Measurements from ENCODE around the gene BTNL9. TPM values are rescaled to one million over a fixed set of nuclear protein-coding genes. Genes with fewer than 3 reads are reported as not detected.
"Not testable (repeated sequence)": the region's sequence is repeated elsewhere in the genome, so short reads cannot be mapped to it uniquely, and the experiment has no call there.

Gene BTNL9
- polyA plus RNA-seq, 3 donors, result 7.0 to 14.9 (median 11.5) TPM

DNA sequence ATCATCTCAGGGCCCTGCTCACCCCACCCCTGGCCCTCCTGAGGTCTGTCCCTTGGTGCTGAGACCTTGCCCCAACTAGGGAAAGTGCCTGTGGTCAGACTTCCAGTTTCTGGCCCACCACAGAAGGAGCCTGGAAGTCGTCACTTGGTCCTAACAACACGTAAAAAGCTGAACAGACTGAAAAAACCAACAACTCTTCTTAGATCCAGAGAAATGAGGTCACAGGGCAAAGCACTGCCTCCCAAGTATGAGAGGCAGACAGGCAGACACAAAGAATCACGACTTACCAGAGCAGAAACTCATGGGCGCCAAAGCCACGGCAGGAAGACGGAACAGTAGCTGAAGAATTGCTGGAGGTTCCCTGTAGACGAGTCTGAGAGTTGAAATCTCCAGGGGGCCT, 52.4 kb downstream of the BTNL9 start:
- no peak for DNase-seq (ENCODE audit: extremely low read depth in 1 of 11, low read depth in 9 of 11, low spot score in 4 of 11)

DNA sequence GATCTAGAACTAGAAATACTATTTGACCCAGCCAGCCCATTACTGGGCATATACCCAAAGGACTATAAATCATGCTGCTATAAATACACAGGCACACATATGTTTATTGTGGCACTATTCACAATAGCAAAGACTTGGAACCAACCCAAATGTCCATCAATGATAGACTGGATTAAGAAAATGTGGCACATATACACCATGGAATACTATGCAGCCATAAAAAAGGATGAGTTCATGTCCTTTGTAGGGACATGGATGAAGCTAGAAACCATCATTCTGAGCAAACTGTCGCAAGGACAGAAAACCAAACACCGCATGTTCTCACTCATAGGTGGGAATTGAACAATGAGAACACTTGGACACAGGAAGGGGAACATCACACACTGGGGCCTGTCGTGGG, 55.1 kb downstream of the BTNL9 start:
- not testable (repeated sequence) for DNase-seq (ENCODE audit: extremely low read depth in 1 of 11, low read depth in 9 of 11, low spot score in 4 of 11)

DNA sequence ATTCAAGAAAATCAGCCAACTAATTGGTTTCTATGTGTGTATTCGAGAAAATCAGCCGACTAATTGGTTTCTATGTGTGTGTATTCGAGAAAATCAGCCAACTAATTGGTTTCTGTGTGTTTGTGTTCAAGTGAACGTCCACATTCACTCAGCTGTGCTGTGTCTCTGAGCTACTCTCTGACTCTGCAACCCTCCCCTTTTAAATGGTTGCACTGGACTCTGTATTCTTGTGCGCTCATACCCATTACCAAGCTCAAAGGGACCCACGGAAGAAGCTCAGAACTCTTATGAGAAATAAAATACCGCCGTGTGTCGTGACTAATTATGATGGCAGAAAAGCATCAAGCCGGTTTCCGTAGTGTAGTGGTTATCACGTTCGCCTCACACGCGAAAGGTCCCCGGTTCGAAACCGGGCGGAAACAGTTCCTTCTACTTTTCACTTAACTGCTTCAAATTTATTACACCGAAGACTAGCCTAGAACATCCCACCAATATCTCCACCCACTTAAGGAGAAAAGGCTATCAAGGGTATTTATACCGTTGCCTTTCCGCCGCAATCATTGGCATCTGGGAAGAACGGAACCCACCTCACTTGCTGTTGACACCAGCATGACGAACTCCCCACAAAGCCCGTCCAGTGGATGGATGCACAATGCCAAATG, 56.8 kb downstream of the BTNL9 start:
- not testable (repeated sequence) for DNase-seq (ENCODE audit: extremely low read depth in 1 of 11, low read depth in 9 of 11, low spot score in 4 of 11)

DNA sequence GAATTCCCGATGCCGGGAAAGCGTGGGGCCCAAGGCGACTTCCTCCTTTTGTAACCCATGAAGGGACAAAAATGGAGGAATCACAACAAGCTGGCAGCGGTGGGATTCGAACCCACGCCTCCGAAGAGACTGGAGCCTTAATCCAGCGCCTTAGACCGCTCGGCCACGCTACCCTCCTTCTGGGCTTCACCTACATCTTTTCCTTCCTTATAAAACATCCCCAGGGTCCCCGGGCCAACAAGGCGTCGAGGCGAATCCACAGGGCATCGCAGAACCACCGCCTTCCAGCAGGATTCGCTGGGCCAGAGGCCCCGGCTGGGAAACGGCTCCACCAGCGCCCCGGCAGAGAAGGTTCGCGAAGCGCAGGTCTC, 57.3 kb downstream of the BTNL9 start:
- DNase-seq (ENCODE audit: extremely low read depth in 1 of 11, low read depth in 9 of 11, low spot score in 4 of 11), result not testable (repeated sequence)

DNA sequence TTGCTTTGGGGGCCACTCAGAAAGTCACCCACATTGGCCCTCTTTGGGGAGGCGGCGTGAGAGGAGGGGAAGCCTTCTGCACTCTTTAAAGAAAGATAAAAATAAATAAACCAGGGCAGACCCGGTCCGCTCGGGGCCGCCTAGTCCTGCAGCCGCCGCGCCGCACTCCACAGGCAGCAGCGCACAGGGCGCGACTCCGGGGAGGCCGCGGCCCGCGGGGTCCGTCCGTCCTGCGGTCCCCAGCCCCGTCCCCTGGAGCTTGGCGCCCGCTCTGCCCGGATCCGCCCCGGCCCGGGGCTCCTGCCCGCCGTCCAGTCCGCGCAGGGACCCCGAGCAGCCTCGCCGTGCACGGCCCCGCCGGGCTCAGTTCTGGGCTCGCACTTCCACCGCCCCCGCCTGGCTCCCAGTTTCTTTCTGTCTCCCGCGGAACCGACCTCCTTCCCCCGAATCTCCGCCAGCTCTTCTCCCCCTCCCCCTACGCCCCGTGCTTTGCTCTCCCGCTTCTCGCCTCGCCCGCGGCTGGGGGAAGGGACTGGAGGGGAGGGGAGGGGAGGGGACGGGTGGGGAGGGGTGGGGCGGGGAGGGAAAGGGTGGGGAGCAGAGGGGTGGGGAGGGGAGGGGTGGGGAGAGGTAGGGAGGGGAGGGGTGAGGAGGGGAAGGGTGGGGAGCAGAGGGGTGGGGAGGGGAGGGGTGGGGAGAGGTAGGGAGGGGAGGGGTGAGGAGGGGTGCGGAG, 57.9 kb downstream of the BTNL9 start:
- not testable (repeated sequence) for DNase-seq (ENCODE audit: extremely low read depth in 1 of 11, low read depth in 9 of 11, low spot score in 4 of 11)

DNA sequence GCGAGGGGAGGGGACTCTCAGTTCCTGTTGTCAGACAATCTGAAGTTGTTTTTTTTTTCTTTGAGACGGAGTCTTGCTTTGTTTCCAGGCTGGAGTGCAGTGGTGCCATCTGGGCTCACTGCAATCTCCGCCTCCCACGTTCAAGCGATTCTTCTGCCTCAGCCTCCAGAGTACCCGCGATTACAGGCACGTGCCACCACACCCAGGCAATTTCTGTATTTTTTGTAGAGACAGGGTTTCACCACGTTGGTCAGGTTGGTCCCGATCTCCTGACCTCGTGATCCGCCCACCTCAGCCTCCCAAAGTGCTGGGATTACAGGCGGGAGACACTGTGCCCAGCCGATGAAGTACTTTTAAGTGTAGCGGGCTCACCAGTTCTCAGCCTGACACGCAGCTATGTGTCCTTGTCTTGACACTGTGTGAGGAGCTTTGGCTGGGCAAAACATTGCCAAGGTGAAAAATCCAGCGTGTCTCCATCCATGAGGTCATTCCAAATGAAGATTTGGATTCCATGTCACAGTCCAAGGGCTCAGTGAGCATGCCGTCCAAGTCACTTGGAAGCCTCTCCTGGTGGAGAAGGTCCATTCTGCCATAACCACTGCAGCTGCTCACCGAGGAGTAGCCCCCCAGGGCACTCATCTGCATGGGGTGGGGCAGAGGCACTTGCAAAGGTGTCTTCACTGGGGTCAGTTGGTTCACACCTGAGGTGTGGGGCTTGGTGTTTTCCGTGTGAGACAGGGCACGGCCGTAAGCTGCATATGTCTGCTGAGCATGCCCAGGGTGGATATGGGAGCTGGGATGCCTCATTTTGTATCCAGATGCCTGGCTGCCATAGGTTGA, 58.9 kb downstream of the BTNL9 start:
- no peak for DNase-seq (ENCODE audit: extremely low read depth in 1 of 11, low read depth in 9 of 11, low spot score in 4 of 11)

DNA sequence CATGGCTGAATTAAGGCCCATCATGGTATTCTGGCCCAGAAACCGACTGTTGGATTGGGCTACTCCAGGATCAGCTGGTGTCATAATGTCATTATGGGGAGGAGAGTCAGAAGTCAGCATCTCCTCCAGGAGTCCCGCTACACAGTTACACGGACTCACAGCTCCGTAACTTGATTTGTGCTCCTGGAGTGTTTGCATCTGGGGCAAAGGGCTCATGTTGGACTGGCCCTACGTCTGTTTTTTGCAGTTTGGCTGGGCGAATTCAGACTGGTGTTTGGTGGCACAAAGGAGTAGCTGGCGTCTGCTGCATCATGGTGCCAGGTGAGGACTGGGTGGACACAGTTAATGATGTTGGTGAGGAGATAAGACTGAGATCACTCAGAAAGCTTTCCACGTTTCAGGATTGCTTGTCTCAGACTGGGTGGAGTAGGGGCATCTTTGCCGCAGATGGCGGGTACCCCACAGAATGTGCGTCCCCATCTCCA, 59.6 kb downstream of the BTNL9 start:
- no peak for DNase-seq (ENCODE audit: extremely low read depth in 1 of 11, low read depth in 9 of 11, low spot score in 4 of 11)

DNA sequence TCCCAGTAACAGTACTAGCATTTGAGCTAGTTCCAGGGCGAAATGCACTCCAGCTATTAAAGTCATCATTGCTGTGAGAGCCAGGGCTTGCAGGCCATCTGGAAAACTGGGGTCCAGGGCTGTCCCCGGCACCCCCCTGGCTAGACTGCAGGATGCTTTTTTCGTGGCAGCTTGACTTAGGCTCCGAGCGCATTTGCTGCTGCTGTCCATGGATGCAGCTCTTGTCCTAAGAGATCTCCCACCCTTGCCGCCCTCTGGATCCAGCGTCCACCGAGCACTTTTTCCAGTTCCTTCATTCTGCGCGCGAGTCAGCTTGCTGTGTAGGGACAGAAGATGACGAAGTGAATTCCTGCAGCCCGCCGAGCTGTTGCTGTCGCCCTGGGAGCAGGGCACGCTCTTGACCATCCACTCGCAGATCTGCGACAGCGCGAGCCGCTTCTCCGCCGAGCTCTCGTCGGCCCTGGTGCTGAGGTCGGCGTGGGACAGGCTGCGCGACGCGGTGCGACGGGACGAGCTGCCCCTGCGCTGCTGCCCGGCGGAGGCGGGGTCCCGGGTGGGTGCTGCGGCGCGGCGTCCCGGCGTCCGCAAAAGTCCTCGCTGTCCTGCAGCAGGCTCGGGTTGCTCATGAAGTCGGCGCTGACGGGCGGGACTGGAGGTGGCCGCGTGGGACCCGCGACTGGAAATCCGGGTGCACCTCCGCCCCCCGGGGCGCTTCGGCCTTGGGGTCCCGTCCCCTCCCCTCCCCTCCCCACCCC, 60.2 kb downstream of the BTNL9 start:
- peak in 2 of 11 donors; percentile 44 to 57 for DNase-seq (ENCODE audit: extremely low read depth in 1 of 11, low read depth in 9 of 11, low spot score in 4 of 11)

DNA sequence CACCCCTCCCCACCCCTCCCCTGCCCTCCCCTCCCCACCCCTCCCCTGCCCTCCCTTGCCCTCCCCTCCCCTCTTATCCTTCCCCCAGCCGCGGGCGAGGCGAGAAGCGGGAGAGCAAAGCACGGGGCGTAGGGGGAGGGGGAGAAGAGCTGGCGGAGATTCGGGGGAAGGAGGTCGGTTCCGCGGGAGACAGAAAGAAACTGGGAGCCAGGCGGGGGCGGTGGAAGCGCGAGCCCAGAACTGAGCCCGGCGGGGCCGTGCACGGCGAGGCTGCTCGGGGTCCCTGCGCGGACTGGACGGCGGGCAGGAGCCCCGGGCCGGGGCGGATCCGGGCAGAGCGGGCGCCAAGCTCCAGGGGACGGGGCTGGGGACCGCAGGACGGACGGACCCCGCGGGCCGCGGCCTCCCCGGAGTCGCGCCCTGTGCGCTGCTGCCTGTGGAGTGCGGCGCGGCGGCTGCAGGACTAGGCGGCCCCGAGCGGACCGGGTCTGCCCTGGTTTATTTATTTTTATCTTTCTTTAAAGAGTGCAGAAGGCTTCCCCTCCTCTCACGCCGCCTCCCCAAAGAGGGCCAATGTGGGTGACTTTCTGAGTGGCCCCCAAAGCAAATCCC, 61.1 kb downstream of the BTNL9 start:
- DNase-seq (ENCODE audit: extremely low read depth in 1 of 11, low read depth in 9 of 11, low spot score in 4 of 11), result not testable (repeated sequence)

DNA sequence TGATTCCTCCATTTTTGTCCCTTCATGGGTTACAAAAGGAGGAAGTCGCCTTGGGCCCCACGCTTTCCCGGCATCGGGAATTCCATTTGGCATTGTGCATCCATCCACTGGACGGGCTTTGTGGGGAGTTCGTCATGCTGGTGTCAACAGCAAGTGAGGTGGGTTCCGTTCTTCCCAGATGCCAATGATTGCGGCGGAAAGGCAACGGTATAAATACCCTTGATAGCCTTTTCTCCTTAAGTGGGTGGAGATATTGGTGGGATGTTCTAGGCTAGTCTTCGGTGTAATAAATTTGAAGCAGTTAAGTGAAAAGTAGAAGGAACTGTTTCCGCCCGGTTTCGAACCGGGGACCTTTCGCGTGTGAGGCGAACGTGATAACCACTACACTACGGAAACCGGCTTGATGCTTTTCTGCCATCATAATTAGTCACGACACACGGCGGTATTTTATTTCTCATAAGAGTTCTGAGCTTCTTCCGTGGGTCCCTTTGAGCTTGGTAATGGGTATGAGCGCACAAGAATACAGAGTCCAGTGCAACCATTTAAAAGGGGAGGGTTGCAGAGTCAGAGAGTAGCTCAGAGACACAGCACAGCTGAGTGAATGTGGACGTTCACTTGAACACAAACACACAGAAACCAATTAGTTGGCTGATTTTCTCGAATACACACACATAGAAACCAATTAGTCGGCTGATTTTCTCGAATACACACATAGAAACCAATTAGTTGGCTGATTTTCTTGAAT, 62.0 kb downstream of the BTNL9 start:
- not testable (repeated sequence) for DNase-seq (ENCODE audit: extremely low read depth in 1 of 11, low read depth in 9 of 11, low spot score in 4 of 11)

DNA sequence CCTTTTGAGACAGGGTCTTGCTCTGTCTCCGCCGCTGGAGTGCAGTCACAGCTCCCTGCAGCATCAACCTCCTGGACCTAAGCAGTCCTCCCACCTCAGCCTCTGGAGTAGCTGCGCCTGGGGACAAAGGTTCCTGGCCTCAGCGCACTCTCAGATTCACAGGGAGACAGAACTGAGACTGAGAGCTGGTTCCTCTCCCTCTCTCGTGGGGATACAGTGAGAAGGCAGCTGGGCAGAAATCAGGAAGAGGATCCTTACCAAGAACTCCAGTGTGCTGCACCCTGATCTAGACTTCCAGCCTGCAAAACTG, 64.1 kb downstream of the BTNL9 start:
- not testable (repeated sequence) for DNase-seq (ENCODE audit: extremely low read depth in 1 of 11, low read depth in 9 of 11, low spot score in 4 of 11)

DNA sequence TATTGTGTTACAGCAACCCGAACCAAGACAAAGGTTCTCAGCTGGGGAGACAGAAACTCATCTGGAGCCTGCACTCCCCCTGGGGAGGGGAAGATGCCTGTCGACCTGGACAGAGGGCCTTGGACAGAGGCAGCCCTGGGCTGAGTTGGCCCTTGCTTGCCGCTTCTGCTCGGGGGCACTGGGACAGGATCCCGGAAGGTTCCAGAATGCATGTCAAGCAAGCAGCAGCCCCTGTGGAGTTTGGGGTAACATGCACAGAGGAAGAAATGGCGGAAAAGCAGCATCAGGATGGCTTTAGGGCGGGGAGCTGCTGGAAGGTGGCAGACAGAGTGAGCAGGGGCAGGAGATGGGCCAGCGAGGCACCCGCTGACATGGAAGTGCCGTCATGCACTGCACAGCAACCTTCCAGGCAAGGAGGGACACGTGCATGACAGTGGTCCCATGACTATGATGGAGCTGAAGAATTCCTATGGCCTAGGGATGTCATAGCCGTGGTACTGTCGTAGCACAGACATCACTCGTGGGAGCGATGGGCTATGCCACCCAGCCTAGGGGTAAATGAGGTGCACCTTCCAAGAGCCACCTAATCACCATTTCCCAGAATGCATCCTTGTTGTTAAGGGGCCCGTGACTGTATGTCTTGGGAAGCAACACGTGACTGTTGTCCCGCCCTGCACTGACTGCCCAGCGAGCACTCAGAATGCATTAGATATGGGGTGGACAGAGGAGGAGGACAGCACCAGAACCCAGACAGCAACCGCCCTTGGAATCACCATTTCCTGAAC, 64.7 kb downstream of the BTNL9 start:
- DNase-seq (ENCODE audit: extremely low read depth in 1 of 11, low read depth in 9 of 11, low spot score in 4 of 11), result not testable (repeated sequence)

DNA sequence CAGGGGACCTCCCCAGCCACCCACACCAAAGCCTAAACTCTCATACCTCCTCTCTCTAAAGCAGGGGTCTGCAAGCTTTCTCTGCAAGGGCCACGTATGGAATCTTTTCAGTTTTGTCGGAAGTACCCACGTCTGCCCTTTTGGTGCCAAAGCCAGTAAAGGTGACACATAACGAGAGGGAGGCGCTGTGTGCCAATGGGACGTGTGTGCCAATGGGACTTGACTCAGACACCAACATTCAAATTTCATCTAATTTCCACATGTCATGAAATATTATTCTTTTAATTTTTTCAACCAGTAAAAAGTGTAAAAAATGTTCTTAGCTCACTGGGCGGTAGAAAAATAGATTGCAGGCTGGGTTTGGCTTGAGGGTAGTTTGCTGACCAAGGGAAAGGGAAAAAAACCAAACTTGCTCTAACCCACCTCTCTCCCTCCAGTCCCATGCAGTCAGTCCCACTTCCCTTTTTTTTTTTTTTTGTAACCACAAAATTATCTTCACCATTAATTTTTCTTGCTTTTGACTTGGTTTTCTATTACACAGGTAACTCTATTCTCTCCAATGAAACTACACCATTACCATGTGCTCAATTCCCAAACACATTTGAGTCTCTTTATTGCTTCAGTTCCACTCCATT, 65.4 kb downstream of the BTNL9 start:
- DNase-seq (ENCODE audit: extremely low read depth in 1 of 11, low read depth in 9 of 11, low spot score in 4 of 11), result no peak

DNA sequence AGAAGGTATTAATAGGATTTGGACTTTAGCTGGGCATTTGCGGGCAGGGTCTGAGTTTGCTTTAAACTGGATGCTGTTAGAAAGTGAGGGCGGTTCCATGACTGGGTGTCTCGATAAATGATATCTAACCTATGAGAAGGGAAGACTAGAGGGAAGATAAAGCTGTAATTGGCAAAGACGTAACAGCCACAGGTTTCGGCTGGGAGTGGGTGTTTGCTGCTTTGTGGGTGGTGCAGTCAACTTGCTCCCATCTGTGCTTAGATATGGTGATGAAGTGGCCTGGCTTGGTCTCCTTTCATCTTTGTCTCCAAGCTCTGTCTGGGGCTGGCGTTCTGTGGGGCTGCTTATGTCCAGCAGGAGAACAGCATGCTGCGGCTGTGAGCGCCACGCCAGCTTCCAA, 67.6 kb downstream of the BTNL9 start:
- no peak for DNase-seq (ENCODE audit: extremely low read depth in 1 of 11, low read depth in 9 of 11, low spot score in 4 of 11)

DNA sequence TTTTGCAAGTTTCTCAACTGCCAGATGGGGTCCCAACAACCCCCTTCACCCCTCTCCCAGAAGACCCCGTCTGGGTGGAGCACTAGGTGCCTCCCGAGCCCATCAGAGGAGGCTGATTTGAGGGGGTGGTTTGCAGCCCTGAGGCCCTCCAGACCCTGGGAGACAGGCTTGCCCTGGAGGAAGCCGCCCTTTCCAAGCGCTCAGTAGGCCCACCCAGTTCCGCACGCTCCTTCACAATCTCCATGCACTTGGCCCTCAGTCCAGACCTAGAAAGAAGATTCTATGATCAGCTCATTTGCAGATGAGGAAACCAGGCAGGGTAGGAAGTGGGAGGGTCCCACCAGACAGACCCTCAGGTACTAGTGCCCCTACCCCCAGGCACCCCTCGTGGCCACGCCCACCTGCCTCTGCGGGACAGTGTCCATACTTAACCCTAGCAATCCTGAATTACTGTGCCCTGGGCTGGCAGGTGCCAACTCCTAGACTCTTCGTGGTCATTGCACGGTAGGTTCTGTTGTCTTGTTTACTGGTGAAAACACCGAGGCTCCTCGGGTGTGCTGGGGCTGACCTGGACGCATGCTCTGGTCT, 68.6 kb downstream of the BTNL9 start:
- no peak for DNase-seq (ENCODE audit: extremely low read depth in 1 of 11, low read depth in 9 of 11, low spot score in 4 of 11)

DNA sequence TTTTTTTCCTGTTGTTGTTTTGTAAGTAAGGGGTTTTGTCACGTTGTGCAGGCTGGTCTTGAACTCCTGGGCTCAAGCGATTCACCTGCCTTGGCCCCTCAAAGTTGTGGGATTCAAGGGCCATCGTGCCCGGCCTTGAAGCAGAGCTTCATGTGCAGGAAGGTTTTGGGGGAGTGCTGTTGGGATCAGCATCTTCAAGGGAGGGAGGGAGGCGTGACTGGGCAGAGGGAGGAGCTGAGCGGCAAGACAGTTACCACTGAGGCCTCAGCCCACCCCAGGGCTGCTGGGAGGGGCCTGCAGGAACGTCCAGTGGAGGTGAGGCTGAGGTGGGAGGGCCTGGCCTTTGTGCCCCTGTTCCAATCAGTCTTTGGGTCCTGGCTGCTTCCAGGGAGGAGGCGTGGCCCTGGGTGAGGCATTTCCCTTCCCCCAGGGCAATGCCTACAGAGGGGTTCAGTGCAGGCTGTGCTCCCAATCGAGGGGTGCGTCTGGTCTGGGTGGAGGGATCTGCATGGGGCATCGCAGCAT, 69.5 kb downstream of the BTNL9 start:
- no peak for DNase-seq (ENCODE audit: extremely low read depth in 1 of 11, low read depth in 9 of 11, low spot score in 4 of 11)

All from renal cortex interstitium (tissue), 11 donors.